Neural cell (in vitro differentiated cells): ENCODE results near the gene AOAH.

Source experiments
- EZH2 ChIP-seq: fragments of 200-600, 300-800 bp; shearing (Covaris generic), sonication (generic); IDR thresholded peaks from 2 replicates; pipeline ENCODE4 v1.6.1; 2014; ENCODE audit warnings: antibody characterized with exemption, low read length, borderline replicate concordance, mild to moderate bottlenecking; ENCODE audit not compliant: insufficient read depth, poor library complexity, severe bottlenecking
- MXI1 ChIP-seq: fragments of 450-650 bp; conservative IDR thresholded peaks from 2 replicates; pipeline ENCODE4 v1.6.1; 2014; ENCODE audit warnings: antibody characterized with exemption, mild to moderate bottlenecking; ENCODE audit not compliant: poor library complexity, severe bottlenecking
- POLR2AphosphoS5 ChIP-seq: IDR thresholded peaks from 2 replicates; pipeline ENCODE4 v1.6.1; 2012
- TF ChIP-seq, protein P1 (sequence below): fragments of 450-650 bp; IDR thresholded peaks from 2 replicates; pipeline ENCODE4 v1.5.1; 2014; ENCODE audit warnings: antibody characterized with exemption, mild to moderate bottlenecking, moderate library complexity; ENCODE audit not compliant: poor library complexity, severe bottlenecking

- TF ChIP-seq EZH2: no peak
- no peak for TF ChIP-seq POLR2AphosphoS5
- TF ChIP-seq MXI1: no peak
- TF ChIP-seq, protein P1, sequence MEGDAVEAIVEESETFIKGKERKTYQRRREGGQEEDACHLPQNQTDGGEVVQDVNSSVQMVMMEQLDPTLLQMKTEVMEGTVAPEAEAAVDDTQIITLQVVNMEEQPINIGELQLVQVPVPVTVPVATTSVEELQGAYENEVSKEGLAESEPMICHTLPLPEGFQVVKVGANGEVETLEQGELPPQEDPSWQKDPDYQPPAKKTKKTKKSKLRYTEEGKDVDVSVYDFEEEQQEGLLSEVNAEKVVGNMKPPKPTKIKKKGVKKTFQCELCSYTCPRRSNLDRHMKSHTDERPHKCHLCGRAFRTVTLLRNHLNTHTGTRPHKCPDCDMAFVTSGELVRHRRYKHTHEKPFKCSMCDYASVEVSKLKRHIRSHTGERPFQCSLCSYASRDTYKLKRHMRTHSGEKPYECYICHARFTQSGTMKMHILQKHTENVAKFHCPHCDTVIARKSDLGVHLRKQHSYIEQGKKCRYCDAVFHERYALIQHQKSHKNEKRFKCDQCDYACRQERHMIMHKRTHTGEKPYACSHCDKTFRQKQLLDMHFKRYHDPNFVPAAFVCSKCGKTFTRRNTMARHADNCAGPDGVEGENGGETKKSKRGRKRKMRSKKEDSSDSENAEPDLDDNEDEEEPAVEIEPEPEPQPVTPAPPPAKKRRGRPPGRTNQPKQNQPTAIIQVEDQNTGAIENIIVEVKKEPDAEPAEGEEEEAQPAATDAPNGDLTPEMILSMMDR: no peak
These were observed 252.1 kb downstream of the AOAH start for GRCh38 chr7:36472141-36472729.
